IPS DF 19.7 (cell line): ENCODE measurements around the gene APOL2.
"Not testable (repeated sequence)": the region's sequence is repeated elsewhere in the genome, so short reads cannot be mapped to it uniquely, and the experiment has no call there.

ENCODE experiments used
- DNase-seq: peaks from one replicate; pipeline ENCODE4 v3.0.0-alpha.2; 2013; ENCODE audit warnings: low read depth, low spot score

Gene APOL2, protein sequence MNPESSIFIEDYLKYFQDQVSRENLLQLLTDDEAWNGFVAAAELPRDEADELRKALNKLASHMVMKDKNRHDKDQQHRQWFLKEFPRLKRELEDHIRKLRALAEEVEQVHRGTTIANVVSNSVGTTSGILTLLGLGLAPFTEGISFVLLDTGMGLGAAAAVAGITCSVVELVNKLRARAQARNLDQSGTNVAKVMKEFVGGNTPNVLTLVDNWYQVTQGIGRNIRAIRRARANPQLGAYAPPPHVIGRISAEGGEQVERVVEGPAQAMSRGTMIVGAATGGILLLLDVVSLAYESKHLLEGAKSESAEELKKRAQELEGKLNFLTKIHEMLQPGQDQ

DNA sequence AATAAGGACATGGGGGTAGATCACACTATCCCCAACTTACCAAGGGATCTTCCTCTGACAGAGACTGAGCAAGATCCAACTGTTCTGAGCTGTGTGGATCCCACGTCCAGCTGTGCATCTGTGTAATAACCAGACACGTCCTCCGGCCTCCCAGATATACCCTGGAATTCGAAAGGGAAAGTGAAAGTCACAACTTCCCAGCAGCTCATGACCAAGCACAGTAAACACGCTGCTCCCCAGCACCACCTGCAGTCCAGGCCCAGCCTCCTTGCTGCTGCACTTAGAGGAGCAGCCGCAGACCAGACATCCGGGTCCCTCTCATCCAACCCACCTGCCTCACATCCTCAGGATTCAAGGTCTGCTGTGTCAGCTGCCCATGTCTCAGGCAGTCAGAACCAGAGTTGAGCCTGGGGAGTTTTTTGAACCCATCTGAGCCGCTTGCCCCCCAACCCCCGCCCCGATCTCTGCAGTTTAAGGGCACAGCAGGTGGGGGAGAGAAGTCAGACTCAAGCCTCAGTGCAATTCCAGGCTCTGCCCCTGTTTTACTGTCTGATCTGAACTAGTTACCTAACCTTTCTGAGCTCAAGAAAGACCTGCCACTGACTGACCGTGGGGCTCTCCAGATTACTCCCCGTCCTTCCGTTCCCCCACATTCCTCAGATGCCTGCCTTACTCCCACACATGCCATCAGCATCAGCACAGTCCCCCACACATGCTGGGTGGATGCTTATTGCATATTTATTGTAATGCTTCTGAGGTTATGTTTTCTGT lies at the start of gene APOL2:
Gene APOL2 (minus strand): TSS at position 127 of the 771 bp plus-strand sequence. CDS start 6,365 bp downstream, outside the sequence.
- DNase-seq: peak; percentile 90

DNA sequence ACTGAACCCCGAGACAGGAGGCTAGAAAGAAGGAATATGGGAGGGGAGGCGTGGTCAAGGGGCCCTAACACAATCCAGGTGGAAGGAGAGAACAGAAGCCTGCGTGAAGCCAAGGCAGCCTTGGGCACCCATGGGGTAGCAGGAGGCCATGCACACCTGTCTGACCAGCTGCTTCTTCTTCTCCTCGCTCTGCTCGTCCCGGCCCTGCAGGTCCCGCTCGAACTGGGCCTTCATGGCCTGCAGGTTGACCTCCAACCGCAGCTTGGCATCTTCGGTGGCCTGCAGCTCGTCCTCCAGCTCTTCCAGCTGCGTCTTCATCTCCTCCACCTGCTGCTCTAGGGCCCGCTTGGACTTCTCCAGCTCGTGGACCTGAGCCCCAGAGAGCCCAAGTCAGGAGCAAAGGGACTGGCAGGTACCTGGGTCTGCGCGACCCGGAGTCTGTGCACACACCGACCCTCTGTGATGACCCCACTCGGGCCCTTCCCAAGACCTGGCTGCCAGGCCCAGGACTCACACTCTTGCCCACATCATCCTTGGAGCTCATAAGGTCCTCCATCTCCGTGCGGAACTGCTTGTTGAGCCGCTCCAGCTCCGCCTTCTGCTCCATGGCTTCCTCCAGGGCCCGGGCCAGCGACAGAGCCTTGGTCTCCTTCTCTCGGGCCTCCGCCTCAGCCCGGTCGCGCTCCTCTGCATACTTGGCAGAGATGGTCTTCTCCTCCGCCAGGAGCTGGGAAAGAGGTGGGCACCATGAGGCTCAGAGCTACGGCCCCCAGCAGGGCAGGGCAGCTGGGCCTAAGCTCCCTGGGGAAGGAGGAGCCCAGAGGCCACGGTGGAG lies 49.5 kb upstream of the APOL2 start:
- no peak for DNase-seq

DNA sequence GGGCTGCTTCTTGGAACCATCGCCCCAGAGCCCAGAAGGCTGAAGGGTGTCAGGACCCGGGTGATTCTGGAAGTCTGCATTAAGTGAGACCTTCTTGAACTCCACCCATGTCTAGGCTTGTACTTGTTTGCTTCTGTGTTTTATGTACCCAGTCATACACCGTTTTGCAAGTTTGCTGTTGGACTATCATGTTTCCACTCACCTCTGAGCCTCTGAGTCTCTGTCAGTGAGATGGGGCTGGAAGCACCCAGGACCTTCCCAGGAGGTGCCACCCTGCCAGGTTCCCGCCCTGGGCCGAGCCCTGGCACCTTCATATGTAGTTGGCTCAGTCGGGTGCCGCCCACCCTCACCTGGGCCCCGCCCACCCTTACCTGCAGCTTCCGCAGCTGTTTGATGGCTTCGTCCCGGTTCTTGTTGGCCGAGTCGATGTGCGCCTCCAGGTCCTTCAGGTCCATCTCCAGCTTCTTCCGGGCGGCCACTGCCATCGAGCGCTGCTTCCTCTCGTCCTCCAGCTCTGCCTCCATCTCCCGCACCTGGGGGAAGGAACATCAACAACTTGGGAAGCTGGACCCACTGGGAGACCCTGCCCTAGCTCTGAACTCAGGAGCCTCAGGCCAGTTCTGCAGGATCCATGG lies 48.7 kb upstream of the APOL2 start:
- no peak for DNase-seq

DNA sequence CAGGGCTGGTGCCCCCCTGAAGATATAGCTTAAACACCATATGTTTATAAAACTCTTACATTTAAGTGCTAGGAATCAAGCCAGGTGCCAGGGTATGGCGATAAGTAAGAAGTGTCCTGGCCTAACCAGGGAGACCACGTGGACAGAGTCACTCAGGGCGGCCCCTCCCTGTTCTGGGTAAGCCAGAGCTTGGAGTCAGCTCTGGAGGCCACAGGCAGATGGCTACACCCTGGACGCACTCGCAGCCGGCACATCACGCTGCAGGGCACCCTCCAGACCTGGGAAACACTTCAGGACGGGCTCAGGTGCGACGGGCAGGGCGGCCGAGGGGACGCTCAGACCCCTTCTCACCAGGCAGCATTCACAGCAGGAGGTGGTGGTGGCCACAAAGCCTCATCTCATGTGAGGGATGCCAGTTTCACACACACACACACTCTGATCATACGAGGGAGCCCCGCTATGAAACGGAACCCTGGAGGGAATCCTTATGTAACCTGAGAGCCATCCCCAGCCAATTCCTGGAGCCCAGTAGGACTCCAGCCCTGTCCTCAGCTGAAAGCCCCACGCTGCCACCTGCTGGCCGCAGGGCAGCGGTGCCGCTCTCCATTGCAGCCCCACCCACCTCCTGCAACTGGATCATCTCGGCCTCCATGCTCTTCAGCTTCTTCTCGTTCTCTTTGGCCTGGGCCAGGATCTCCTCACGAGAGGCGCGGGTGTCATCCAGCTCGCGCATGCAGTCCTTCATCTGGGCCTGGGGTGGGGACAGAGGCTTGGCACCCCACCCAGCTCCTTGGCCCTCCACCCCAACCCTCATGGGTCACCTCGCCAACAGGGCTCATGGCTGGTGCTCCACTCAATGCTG lies 47.0 kb upstream of the APOL2 start:
- DNase-seq: peak; percentile 52

DNA sequence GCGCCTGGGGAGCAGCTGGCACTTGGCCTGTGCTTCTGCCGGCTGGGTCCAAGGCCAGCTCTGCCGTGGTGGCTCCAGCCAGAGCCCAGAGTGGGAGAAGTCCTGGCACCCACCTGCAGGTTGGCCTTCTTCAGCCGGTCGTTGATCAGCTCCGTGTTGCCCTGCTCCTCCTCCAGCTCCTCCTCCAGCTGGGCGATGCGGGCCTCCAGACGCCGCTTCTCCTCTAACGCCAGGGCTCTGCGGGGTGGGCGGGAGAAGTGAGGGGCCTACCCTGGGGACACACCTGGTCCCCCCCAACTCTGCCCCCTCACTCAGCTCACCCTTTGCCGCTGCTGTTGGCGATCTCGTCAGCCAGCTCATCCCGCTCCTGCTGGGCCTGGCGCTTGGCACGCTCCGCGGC lies 46.2 kb upstream of the APOL2 start:
- no peak for DNase-seq

DNA sequence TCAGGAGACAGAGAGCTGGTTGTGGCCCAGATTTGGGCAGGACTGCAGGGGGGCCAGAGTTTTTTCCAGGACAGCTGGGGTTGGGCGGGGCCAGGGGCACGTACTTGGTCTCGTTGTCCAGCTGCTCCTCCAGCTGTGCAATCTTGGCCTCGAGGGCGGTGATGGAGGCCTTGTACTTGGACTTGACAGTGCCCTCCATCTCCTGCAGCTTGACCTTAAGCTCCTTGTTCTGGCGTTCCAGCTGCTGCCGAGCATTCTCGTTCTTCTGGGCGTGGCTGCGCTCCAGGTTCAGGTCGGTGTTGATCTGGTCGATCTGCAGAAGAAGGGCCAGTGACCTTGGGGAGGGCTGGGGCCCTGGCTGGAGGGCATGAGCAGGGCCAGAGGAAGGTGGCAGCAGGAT lies 45.7 kb upstream of the APOL2 start:
- DNase-seq: no peak

DNA sequence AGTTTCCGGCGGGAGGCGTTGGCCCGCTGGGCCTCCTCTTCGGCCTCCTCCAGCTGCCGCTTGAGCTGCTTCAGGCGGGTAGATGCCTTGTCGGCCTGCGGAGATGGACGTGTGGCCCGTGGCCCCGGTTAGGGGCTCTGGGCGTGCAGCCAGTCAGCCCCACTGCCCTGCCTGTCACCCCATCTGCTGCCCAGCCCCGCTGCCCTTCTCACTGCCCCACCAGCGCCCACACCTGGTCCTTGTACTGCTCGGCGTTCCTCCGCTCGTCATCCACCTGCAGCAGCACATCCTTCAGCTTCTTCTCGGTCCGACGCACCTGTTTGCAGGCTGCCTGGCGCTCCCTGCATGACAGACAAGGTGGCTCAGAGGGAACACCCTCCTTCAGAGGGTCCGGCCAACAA lies 44.8 kb upstream of the APOL2 start:
- DNase-seq: no peak

DNA sequence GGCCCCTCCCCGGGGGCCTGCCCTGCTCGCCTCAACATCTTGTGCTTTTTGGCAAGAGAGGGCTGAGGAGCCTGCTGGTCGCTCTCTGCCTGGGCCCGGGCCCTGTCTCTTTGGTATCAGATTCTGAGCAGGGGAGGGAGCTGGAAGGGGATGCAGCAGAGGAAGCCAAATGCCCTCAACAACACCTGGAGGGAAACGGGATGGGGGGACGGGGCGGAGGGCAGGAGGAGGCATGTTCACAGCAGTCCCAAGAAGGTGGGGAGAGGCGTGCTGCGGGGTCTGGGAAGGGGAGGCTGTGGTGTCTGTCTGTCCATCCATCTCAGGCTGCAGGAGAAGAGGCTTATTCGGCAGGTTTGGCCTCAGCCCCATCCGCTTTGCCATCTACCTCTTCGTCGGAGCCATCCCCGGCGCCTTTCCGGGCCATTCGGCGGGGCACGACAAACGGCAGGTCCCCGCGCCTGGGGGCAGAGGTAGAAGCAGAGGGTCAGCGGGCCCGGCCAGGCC lies 43.1 kb upstream of the APOL2 start:
- DNase-seq: no peak

DNA sequence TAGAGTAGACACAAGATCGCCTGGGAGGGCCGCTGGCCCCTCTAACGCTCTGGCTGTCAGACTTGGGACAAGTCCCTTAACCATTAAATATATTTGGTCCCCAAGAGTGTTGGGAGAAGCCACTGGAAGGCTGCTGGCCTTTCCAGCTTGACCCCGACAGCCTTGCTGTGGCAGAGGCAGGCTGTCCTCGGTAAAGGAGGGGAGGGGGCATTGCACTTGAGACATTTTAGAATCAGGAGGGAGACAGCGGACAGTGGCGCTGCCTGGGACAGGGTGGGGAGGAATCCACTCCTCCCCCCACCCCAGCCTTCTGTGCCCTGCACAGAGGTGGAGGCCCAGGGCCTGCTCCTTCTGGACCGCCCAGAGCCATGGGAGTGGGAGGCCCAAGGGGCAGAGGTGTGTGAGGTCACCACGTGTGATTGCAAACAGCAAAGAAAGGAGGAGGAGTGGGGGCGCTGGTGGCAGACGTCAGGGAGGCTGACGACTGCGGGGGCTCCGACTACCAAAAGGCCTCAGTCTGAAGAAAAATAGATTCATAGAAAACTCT lies 42.5 kb upstream of the APOL2 start:
- no peak for DNase-seq

DNA sequence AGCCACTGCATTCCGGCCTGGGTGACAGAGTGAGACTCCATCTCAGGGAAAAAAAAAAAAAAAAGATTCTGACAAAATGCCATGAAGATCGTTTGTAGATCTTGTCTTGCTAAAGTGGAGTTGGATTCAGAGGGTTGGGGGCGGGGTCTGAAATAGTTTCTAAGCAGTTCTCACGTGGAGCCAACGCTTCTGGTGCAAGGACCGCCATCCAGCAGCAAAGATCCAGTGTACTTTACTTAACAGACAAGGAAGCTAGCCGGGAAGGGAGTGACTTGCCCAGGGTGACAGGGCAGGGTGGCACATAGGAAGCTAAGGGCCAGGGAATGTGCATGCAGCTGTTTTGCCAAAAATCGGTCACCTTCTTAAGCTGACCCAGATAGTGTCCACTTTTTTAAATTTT lies 41.1 kb upstream of the APOL2 start:
- no peak for DNase-seq

DNA sequence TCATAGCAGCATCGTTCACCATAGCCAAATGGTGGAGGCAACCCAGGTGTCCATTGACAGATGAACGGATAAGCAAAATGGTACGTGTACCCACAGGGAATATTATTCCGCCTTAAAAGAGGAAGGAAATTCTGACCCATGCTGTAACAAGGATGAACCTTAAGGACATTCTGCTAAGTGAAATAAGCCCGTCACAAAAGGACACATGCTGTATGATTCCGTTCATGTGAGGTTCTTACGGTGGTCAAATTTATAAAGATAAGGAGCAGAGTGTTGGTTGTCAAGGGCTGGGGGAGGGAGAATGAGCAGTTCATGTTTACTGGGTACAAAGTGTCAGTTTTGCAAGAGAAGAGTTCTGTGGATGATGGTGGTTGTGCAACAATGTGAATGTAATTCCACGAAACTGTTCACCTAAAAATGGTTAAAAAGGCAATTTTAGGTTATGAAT lies 39.9 kb upstream of the APOL2 start:
- no peak for DNase-seq

DNA sequence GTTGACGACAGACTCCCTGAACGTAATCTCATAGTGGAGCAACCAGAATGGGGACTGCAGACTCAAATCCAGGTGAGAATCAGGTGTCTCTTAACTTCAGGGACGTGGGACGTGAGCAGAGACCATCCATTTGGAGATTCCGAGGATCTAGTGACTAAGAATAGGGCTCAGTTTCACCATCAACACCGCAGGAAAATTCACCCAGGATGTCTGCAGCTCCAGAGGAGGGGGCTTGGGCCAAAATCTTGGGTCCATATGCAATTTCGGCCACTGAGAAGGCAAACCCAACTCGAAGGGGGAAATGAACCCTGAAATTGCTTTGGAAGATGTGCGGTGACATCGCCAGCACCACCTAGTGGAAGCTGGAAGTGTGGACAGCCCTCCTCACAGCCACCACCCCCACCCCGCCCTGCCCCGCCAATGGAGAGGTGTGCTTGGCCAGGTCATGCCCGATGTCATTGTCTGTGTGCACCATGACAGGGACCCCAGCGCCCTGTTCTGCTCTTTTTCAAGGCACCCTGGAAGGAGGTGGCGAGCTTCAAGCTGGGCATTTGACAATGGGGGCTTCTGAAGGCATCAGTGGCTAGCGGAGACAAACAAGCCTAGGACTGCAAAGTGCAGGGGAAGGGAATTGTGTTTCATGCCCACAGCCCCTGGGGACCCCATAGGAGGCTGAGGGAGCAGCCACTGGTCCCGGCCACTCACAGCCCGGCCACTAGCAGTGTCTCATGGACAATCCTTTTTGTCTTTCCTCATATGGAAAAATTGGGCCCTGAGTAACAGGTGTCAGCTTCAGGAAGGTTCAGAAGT lies 38.4 kb upstream of the APOL2 start:
- DNase-seq: no peak

DNA sequence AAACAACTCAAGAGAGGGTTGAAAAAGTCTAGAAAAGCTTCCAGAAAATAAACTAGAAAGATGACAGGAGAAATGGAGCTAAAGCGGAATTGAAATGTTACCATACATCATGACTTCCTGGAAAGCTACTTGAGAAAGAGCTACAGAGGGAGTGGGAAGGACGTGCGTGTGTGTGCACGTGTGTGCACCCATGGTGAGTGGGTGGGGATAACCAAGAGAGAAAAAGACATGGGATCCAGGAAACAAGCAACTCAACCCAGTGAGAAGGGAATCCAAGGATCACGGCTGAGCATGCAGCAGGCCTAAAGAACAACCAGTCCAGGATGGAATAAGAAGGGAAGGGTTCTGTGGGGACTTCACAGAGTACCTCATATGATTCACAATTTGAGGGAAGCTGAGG lies 35.2 kb upstream of the APOL2 start:
- DNase-seq: no peak

DNA sequence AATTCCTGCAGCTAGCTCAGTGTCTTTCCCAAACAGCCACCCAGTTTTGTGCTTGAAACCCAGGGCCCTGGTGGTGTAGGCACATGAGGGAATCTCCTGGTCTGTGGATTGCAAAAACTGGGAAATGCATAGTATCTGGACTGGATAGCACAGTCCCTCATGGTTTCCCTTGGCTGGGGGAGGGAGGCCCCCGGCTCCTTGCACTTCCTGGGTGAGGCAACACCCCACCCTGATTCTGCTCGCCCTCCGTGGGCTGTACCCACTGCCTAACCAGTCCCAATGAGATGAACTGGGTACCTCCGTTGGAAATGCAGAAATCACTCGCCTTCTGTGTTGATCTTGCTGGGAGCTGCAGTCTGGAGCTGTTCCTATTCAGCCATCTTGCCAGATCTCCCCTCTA lies 32.6 kb upstream of the APOL2 start:
- not testable (repeated sequence) for DNase-seq

DNA sequence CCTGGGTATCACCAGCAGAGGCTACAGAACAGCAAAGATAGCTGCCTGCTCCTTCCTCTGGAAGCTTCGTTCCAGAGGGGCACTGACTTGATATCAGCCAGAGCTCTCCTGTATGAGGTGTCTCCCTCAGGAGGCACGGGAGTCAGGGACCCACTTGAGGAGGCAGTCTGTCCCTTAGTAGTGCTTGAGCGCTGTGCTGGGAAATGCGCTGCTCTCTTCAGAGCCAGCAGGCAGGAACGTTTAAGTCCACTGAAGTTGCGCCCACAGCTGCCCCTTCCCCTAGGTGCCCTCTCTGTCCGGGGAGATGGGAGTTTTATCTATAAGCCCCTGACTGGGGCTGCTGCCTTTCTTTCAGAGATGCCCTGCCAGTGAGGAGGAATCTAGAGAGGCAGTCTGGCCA lies 31.9 kb upstream of the APOL2 start:
- not testable (repeated sequence) for DNase-seq

DNA sequence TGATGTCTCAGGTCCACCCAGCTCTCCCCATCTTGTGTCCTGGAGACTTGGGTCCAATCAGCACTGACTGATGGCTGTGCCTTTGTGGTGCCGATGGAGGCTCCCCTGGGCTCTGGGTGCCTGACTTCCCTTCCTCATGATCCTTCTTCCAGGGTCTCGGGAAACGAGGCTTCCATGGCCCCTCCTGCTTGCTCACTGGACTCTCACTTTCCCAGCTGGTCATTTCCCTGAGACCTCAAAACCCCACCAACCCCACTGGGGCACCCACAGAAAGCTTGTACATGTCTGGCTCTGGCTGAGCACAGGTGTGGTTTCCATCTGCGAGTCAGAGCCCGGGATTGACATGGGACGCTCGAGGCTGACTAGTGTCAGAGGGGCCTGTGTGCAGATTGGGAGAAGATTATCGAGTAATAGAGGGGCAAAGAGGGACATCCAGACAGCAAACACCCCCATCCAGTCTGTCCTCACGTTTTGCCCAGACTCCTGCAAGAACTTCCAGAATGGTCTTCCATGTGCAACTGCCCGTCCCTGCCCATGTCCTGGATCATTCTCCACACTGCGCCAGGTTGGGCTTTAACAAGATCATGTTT lies 28.7 kb upstream of the APOL2 start:
- no peak for DNase-seq

DNA sequence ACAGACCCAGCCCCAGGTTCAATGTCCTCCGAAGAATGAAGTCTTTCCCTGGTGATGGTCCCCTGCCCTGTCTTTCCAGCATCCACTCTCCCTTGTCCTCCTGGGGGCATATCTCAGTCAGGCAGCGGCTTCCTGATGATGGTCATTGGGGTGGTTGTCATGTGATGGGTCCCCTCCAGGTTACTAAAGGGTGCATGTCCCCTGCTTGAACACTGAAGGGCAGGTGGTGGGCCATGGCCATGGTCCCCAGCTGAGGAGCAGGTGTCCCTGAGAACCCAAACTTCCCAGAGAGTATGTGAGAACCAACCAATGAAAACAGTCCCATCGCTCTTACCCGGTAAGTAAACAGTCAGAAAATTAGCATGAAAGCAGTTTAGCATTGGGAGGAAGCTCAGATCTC lies 27.7 kb upstream of the APOL2 start:
- no peak for DNase-seq

DNA sequence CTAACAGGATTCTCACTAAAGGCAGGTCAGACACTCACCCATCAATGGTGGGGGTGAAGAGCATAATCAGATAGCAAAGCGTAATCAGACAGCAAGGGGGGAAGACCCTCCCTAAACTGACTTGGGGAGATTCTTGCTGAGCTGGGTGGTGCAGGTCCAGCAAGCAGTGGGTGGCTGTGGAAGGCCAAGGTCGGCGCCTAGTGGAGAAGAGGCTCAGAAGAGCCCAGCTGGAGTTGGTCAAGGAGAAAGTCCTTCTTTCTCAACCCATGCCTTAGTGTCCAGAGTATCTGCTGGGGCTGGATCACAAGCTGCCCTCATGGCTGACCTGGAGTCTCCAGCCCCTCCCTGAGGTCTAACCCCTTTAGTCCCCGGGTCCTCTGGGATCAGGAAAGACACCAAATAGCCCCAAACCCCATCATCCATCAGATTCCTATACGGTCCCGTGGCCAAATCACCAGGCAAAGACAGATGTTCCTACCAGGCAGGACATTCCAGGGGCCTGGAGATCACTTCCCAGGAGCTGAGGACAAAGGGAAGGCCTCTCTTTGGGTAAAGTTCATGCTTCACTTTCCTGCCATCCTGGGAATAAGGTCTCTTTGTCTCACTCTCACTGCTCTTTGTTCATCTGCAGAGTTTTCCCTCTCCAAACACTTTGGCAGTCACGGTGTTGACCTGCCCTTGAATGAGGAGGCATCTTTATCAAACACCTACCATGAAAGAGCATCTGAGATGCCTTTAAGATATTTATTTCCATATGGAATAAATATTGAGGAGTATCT lies 24.7 kb upstream of the APOL2 start:
- DNase-seq: not testable (repeated sequence)
